Measurements from ENCODE around the gene ADAMTS7.
"Not testable (repeated sequence)": the region's sequence is repeated elsewhere in the genome, so short reads cannot be mapped to it uniquely, and the experiment has no call there.

Gene ADAMTS7

DNA sequence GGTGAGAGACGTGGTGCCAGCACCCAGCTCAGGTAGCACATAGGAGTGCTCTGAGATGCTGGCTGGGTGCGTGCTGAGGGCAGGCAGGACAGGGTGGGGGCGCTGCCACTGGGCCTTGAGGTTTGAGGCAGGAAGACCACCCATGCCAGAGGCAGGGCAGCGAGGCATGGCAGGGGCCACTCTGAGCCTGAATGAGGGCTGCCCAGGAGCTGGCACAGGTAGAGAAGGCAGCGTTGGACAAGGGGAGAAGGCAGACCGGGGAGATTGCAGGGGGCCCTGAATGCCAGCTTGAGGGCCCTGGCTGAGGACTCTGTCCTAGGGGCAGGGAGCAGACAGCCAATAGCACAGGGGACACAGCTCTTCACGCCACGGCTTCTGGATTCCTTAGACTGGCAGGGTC is 50.2 kb downstream of the ADAMTS7 start:
- H3K4me1 ChIP-seq (ENCODE audit: control insufficient read depth in 1 of 2, insufficient read depth in 2 of 2, low read length in 2 of 2), result peaks cover 0 to 5% of the 10 kb centered on the region in 2 experiments
- H2BK5ac ChIP-seq (ENCODE audit: low read depth, low read length, poor library complexity), result no peak overlapping the region
- no peak overlapping the region for H3K4ac ChIP-seq (ENCODE audit: low read depth, low read length)
- no peaks in the 10 kb centered on the region for H3K79me2 ChIP-seq (ENCODE audit: control insufficient read depth, insufficient read depth, low read length, poor library complexity)
- H4K8ac ChIP-seq (ENCODE audit: low read depth, low read length), result no peak overlapping the region
- no peaks in the 10 kb centered on the region for H3K9me3 ChIP-seq (ENCODE audit: insufficient read depth, low read depth, low read length)
- no peak overlapping the region for H3K18ac ChIP-seq (ENCODE audit: low read length)
- no peak overlapping the region for H3K27ac ChIP-seq (ENCODE audit: low read depth, low read length)
- no CpG with 5 or more reads among the region's 8 CpGs for WGBS (ENCODE audit: extremely low coverage, insufficient coverage, insufficient read length)
- H3K23ac ChIP-seq (ENCODE audit: low read length), result no peak overlapping the region
- no peaks in the 10 kb centered on the region for H3K27me3 ChIP-seq (ENCODE audit: insufficient read depth, low read length)
- H2AK5ac ChIP-seq (ENCODE audit: low read length), result no peak overlapping the region
- H3K36me3 ChIP-seq (ENCODE audit: control insufficient read depth in 1 of 2, insufficient read depth in 2 of 2, low read length in 2 of 2), result no peaks in the 10 kb centered on the region
- no peak overlapping the region for H4K91ac ChIP-seq (ENCODE audit: low read depth, low read length)
- no peak overlapping the region for H4K12ac ChIP-seq (ENCODE audit: low read depth, low read length)
- H2BK120ac ChIP-seq (ENCODE audit: insufficient read depth, low read length, poor library complexity), result no peak overlapping the region
- H3K79me1 ChIP-seq (ENCODE audit: low read length), result no peaks in the 10 kb centered on the region
- H3K14ac ChIP-seq (ENCODE audit: low read length), result no peak overlapping the region
- H3K9ac ChIP-seq (ENCODE audit: low read length), result no peak overlapping the region
- DNase-seq, result no peak
- H2BK12ac ChIP-seq (ENCODE audit: low read length), result no peak overlapping the region
- H3K4me3 ChIP-seq (ENCODE audit: low read depth, low read length), result no peak overlapping the region
- no peak overlapping the region for H3K4me2 ChIP-seq (ENCODE audit: low read length)
- H2AFZ ChIP-seq (ENCODE audit: insufficient read depth, low read length, poor library complexity), result no peak overlapping the region

DNA sequence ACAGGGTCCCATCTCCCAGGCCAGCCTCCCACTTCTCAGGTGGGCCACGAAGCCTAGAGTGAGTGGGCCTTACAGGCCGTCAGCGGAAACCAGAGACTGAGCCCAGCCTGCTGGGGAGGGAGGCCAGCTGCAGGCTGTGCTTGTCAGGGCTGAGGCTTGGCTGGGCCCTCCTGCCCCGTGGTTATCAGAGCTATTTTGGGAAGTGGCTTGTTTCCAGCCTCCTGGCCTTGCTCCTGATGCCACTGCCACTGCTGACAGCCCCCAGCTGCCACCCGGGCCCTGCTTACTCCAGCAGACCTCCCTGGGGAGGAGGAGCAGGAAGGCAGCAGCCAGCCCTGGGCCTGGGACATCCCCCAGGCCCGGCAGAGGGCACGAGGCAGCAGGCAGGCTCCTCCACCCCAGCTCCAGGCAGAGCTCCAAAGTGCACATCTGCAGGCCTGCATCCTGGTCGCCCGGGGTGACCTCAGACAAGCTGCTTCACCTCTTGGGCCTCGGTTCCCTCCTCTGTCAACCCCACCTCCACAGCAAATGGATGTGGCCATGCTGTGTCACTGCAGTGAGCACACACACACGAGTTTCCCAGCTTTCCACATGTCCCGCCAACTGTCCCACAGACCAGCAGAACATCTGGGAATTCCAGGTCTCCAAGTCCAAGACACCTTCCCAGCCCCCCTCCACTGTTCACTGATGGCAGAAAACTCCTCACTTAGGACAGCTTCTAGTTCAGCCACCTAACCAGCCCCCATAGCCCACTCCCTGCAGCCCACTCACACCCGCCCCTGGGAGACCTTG is 51.0 kb downstream of the ADAMTS7 start:
- not testable (repeated sequence) for H3K4ac ChIP-seq (ENCODE audit: low read depth, low read length); H2BK120ac ChIP-seq (ENCODE audit: insufficient read depth, low read length, poor library complexity); H3K79me1 ChIP-seq (ENCODE audit: low read length); H3K9ac ChIP-seq (ENCODE audit: low read length); H3K27ac ChIP-seq (ENCODE audit: low read depth, low read length); H3K36me3 ChIP-seq (ENCODE audit: control insufficient read depth in 1 of 2, insufficient read depth in 2 of 2, low read length in 2 of 2); H3K4me3 ChIP-seq (ENCODE audit: low read depth, low read length); H2AFZ ChIP-seq (ENCODE audit: insufficient read depth, low read length, poor library complexity); H3K14ac ChIP-seq (ENCODE audit: low read length); H3K79me2 ChIP-seq (ENCODE audit: control insufficient read depth, insufficient read depth, low read length, poor library complexity); H2BK12ac ChIP-seq (ENCODE audit: low read length); H3K18ac ChIP-seq (ENCODE audit: low read length); H3K9me3 ChIP-seq (ENCODE audit: insufficient read depth, low read depth, low read length); H4K8ac ChIP-seq (ENCODE audit: low read depth, low read length); H3K27me3 ChIP-seq (ENCODE audit: insufficient read depth, low read length); H2AK5ac ChIP-seq (ENCODE audit: low read length); DNase-seq; H4K12ac ChIP-seq (ENCODE audit: low read depth, low read length); H2BK5ac ChIP-seq (ENCODE audit: low read depth, low read length, poor library complexity); H3K4me1 ChIP-seq (ENCODE audit: control insufficient read depth in 1 of 2, insufficient read depth in 2 of 2, low read length in 2 of 2); H3K23ac ChIP-seq (ENCODE audit: low read length); H4K91ac ChIP-seq (ENCODE audit: low read depth, low read length); H3K4me2 ChIP-seq (ENCODE audit: low read length)
- no CpG with 5 or more reads among the region's 13 CpGs for WGBS (ENCODE audit: extremely low coverage, insufficient coverage, insufficient read length)

DNA sequence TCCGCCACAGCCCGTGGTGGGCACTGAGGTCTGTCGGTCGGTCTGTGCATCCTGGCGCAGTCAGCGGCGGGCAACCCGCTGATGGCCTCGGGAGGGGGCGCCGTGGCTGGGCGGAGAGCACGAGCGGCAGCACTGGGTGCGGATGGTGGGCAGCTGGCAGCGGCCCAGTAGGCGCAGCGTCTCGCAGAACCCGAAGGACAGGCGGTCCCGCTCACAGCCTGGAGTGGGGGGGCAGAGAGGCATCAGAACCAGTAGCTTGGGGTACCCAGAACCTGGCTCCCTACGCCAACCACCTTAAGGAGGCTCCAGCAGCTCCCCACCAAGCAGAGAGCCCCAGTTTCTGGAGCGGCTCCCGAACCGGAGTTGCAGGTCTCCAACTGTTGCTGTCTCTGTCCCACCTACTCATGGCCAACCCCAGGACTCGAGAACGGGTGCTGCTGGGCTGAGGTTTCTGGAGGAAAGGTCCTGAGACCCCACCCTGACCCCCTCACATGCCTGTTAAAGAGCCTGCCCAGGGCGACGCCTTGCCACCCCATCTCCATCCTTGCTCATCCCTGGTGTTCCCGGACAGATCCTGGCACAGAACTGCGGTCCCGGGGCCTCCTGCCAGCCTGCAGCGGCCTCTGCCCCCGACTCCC is 51.8 kb downstream of the ADAMTS7 start:
- not testable (repeated sequence) for H3K4me3 ChIP-seq (ENCODE audit: low read depth, low read length); H3K14ac ChIP-seq (ENCODE audit: low read length); H3K4me1 ChIP-seq (ENCODE audit: control insufficient read depth in 1 of 2, insufficient read depth in 2 of 2, low read length in 2 of 2); H3K79me2 ChIP-seq (ENCODE audit: control insufficient read depth, insufficient read depth, low read length, poor library complexity); H3K23ac ChIP-seq (ENCODE audit: low read length); H3K18ac ChIP-seq (ENCODE audit: low read length); H3K9me3 ChIP-seq (ENCODE audit: insufficient read depth, low read depth, low read length); H4K91ac ChIP-seq (ENCODE audit: low read depth, low read length); H2BK5ac ChIP-seq (ENCODE audit: low read depth, low read length, poor library complexity); H3K27ac ChIP-seq (ENCODE audit: low read depth, low read length); H2AFZ ChIP-seq (ENCODE audit: insufficient read depth, low read length, poor library complexity); H4K12ac ChIP-seq (ENCODE audit: low read depth, low read length); H3K27me3 ChIP-seq (ENCODE audit: insufficient read depth, low read length); H3K9ac ChIP-seq (ENCODE audit: low read length); DNase-seq; H2BK120ac ChIP-seq (ENCODE audit: insufficient read depth, low read length, poor library complexity); H3K79me1 ChIP-seq (ENCODE audit: low read length); H3K36me3 ChIP-seq (ENCODE audit: control insufficient read depth in 1 of 2, insufficient read depth in 2 of 2, low read length in 2 of 2); H4K8ac ChIP-seq (ENCODE audit: low read depth, low read length); H2BK12ac ChIP-seq (ENCODE audit: low read length); H3K4me2 ChIP-seq (ENCODE audit: low read length); H3K4ac ChIP-seq (ENCODE audit: low read depth, low read length); H2AK5ac ChIP-seq (ENCODE audit: low read length)
- no CpG with 5 or more reads among the region's 35 CpGs for WGBS (ENCODE audit: extremely low coverage, insufficient coverage, insufficient read length)

DNA sequence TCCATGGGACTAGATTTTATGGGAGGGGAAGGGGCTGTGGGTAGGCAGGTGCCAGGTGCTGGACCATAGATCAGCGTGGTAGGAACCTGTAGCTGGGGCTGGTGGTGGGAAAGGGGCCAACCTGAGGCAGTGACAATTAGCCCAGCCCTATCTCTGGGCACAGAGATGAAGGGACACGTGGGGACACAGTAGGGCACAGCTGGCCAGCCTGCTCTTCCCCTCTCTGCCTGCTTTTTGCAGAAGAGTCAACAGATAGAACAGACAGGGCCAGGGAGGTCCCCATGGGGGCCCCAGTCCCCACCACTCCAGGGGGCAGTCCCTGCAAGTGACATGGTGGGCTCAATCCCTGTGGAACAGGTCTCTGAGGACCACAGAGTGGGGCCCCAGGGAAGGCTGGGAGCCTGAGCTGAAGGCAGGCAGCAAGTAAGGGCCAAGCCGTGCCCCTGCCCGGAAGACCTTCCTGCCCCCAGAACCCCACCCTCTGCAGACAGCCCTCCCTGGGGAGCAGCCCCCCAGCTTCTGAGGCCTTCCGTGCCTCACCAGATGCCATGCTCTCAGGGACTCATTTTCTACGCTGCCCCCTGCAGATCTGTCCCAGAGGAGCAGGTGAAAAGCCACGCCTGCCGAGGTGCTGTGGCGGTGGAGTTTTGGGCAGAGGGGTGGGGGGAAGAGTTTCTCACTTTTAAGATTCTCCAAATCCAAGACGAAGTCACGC is 52.6 kb downstream of the ADAMTS7 start:
- not testable (repeated sequence) for H4K8ac ChIP-seq (ENCODE audit: low read depth, low read length); H3K4me2 ChIP-seq (ENCODE audit: low read length); H3K79me1 ChIP-seq (ENCODE audit: low read length); H3K9ac ChIP-seq (ENCODE audit: low read length); H2AFZ ChIP-seq (ENCODE audit: insufficient read depth, low read length, poor library complexity); H2BK12ac ChIP-seq (ENCODE audit: low read length); H3K18ac ChIP-seq (ENCODE audit: low read length); H3K36me3 ChIP-seq (ENCODE audit: control insufficient read depth in 1 of 2, insufficient read depth in 2 of 2, low read length in 2 of 2); H3K27ac ChIP-seq (ENCODE audit: low read depth, low read length); H3K4me1 ChIP-seq (ENCODE audit: control insufficient read depth in 1 of 2, insufficient read depth in 2 of 2, low read length in 2 of 2); H3K14ac ChIP-seq (ENCODE audit: low read length); H3K4ac ChIP-seq (ENCODE audit: low read depth, low read length); H2AK5ac ChIP-seq (ENCODE audit: low read length); H3K27me3 ChIP-seq (ENCODE audit: insufficient read depth, low read length); H2BK5ac ChIP-seq (ENCODE audit: low read depth, low read length, poor library complexity); H3K79me2 ChIP-seq (ENCODE audit: control insufficient read depth, insufficient read depth, low read length, poor library complexity); DNase-seq; H3K4me3 ChIP-seq (ENCODE audit: low read depth, low read length); H2BK120ac ChIP-seq (ENCODE audit: insufficient read depth, low read length, poor library complexity); H3K23ac ChIP-seq (ENCODE audit: low read length); H3K9me3 ChIP-seq (ENCODE audit: insufficient read depth, low read depth, low read length); H4K12ac ChIP-seq (ENCODE audit: low read depth, low read length); H4K91ac ChIP-seq (ENCODE audit: low read depth, low read length)
- no CpG with 5 or more reads among the region's 11 CpGs for WGBS (ENCODE audit: extremely low coverage, insufficient coverage, insufficient read length)
